GM12864 (cell line): ENCODE data around the gene ZFHX3.

Experiments
- DNase-seq: peaks from one replicate; pipeline ENCODE4 v3.0.0-alpha.2; 2011; ENCODE audit warnings: low read depth
- H3K4me3 ChIP-seq: 2 replicates; pipeline ENCODE4 v1.5.1; 2011; ENCODE audit warnings: mild to moderate bottlenecking, low read depth, low read length, control low read depth
- CTCF ChIP-seq: IDR thresholded peaks from 2 replicates; pipeline ENCODE4 v1.5.1; 2011; ENCODE audit warnings: low read depth, mild to moderate bottlenecking, moderate library complexity, low read length, control low read depth, inconsistent platforms; ENCODE audit errors: missing control alignments

Gene ZFHX3

DNA sequence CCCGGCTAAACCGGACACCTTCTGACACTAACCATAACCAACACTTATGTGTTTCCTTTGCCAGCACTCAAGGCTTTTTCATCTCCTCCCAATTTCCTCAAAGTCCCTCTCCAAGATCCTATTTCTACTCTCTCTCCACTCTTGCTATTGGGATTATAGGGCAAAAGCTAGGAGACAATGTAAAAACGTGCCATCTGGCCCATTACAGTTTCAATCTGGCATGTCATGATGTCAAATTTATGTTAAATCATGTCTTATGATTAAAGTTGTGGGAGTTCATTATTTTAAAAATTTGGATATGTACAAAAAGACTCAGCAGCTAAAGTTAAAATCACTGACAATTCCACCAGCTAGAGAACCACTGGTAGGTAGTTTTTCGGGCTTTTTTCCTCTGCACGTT lies 77.3 kb downstream of the ZFHX3 start:
- DNase-seq, result no peak
- no peak overlapping the region for H3K4me3 ChIP-seq
- TF ChIP-seq CTCF, result no peak

DNA sequence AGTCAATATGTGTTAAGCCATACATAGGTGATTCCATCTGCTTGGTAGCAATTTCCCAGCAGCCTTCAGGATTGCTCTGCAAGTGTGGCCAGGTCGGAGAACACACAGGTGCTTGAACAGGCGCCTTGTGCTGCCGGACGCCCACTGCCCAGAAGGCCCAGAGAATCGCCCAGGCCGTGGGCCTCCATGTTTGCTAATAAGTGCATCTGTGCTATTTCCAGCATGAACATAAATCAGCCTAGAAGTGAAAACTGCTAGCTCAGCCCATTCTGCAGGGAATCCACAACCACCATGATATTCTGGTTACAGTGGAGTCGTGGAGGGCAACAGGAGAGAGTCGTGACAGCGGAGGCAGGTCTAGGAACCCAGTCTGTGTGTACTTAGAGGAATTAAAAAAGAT lies 78.1 kb downstream of the ZFHX3 start:
- no peak for TF ChIP-seq CTCF

DNA sequence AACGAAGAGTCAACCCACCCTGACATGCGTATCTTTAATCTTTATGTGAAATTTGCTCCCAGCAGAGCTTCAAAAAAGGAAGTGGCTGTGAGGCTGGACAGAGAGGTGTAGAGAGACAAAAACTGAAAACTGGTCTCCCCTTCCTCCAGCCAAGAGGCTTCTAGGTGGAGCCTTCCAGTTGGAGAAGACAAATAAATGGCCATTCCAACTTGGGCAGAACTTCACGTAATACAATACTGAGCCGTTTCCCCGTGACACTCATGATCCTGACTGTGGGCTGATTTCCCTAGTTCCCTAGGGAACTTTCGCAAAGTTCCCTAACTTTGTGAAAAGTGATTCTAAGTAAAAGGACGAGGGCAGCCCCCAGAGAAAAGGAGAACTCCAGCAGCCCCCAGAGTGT lies 78.8 kb downstream of the ZFHX3 start:
- TF ChIP-seq CTCF, result no peak
- H3K4me3 ChIP-seq, result no peak overlapping the region
- DNase-seq, result no peak

More for the DNA sequence above, 78.1 kb downstream of the ZFHX3 start:
- DNase-seq, result no peak
- H3K4me3 ChIP-seq, result no peak overlapping the region

DNA sequence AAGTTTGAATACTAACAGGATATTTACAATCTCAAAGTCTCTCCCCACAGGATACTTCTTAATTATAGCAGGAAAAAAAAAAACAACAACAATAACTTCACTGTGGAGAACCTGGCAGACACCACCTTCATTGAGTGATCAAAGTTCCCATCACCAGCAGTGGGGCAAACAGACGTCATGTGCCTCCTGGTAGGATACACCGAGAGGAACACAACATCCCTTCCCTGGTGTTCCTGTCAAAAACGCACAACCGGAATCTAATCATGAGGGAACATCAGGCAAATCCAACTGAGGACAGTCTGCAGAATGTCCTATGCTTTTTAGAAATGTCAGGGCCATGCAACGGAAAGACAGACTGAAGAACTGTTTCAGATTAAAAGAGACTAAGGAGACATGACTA lies 80.0 kb downstream of the ZFHX3 start:
- H3K4me3 ChIP-seq, result no peak overlapping the region
- no peak for DNase-seq
- no peak for TF ChIP-seq CTCF

- no peak for TF ChIP-seq CTCF
- DNase-seq, result no peak
- no peak overlapping the region for H3K4me3 ChIP-seq
Measured at GRCh38 chr16:72963533-72964315, 84.2 kb downstream of the ZFHX3 start.

DNA sequence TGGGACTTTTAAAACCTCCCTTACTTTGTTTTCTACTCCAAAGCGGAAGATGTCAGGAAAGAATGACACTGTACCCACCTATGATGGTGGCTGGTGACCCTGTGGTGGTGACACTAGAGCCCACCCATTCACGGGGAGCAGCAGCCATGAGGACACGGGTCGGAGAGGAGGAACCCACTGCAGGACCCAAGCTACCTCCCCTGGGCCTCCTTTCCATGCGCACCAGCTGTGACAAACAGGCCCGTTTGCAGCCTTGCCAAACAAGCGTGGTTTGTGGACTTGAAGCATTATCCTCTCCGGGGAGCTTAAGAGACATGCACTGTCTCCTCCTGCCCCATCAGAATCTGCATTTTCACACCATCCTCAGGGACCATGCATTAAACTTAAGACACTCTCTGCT lies 85.6 kb downstream of the ZFHX3 start:
- no peak for TF ChIP-seq CTCF
- H3K4me3 ChIP-seq, result no peak overlapping the region
- DNase-seq, result no peak

GRCh38 chr16:72961863-72962262 lies 86.1 kb downstream of the ZFHX3 start:
- no peak for DNase-seq
- no peak overlapping the region for H3K4me3 ChIP-seq
- TF ChIP-seq CTCF, result no peak
